Renal cortical epithelial cell (primary cell): ENCODE measurements around the gene LENG9. TPM values are rescaled to one million over a fixed set of nuclear protein-coding genes. Genes with fewer than 3 reads are reported as not detected.

Source experiments
- DNase-seq: peaks from one replicate; pipeline ENCODE4 v3.0.0-alpha.2; 2011; ENCODE audit warnings: low read depth
- total RNA-seq: library from RNA; depleted of rRNA; stranded (reverse); fragments of >200 nt; gene quantifications from 2 replicates; pipeline ENCODE4 v1.2.3, GENCODE V29; 2014

Gene LENG9
- total RNA-seq, 1 donor from 2014 or later = 7.7 TPM

DNA sequence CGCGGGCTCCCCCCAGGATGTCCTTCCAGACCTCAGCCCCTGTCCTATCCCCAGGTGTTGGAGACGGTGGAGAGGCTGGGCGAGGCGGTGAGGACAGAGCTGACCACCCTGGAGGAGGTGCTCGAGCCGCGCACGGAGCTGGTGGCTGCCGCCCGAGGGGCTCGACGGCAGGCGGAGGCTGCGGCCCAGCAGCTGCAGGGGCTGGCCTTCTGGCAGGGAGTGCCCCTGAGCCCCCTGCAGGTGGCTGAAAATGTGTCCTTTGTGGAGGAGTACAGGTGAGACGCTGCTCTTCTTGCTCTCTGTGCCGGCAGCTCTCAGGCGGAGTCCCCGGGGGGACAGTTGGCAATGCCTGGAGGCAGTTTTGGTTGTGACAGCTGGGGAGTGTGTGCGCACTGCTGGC, 41.4 kb downstream of the LENG9 start:
- no peak for DNase-seq

DNA sequence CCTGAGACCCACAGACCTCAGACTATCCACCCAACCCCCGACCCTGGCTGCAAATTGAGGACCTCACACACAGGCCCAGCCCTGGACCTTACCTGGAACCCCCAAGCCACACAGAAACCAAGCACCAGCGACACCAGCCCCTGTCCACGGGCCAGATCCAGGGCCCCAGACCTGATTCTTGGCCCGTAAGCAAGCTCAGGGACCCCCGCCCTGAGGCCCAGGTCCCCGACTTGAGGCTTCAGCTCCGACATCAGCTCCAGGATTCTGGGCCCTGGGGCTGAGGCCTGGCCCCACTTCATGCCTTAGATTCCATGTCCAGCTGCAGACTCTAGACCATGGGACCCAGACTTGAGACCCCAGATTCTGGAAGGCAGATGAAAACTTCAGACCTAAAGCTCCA, 42.1 kb downstream of the LENG9 start:
- no peak for DNase-seq

DNA sequence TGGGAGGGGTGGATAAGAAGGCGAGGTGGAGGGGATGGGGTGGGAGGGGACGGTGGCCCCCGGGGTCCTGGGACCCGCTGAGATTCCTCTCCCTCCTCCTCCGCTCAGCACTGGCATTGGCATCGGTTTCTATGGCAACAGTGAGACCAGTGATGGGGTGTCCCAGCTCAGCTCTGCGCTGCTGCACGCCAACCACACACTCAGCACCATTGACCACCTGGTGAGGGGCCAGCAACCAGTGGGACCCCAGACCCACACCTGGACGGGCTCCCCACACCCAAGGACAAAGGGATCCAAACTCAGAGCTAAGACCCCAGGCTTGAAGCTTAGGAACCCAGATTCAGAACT, 42.4 kb downstream of the LENG9 start:
- DNase-seq = no peak

DNA sequence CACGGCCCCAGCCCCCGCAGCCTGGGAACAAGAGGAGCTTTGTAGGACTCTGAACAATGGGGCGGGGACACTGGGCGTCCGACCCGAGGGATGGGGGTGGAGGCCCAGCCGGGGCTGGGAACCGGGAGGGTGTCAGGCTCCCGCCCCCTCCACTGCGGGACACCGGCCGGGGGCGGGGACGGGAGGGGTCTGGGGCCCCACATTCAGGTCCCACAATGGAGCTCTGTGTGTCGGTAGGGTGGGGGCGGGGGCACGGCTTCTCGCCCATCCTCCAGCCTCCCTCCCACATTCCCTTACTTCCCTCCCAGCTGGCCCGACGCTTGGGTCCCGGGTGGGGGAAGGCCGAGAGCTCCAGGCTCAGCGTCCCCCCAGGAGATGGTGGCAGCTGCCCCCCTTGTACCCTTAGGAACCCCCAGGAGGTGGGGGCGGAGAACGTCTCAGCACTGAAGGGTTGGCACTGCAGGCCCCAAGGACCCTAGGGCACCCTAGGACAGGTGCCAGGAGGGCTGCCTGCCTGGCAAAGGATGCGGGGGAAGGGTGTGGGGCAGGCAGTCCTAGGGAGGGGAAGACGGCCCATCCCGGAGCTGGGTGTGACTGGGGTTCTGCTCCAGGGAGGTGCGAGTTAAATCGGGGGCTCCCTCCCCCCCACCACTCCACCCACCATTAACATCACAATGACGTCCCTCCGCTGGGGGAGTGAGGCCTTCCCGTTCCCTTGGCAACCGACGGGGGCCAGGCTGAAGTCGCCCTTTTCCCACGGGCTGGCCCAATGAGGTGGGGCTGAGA, 43.0 kb downstream of the LENG9 start:
- no peak for DNase-seq

- DNase-seq = no peak
These were observed 43.6 kb downstream of the LENG9 start for GRCh38 chr19:54420068-54420382.

DNA sequence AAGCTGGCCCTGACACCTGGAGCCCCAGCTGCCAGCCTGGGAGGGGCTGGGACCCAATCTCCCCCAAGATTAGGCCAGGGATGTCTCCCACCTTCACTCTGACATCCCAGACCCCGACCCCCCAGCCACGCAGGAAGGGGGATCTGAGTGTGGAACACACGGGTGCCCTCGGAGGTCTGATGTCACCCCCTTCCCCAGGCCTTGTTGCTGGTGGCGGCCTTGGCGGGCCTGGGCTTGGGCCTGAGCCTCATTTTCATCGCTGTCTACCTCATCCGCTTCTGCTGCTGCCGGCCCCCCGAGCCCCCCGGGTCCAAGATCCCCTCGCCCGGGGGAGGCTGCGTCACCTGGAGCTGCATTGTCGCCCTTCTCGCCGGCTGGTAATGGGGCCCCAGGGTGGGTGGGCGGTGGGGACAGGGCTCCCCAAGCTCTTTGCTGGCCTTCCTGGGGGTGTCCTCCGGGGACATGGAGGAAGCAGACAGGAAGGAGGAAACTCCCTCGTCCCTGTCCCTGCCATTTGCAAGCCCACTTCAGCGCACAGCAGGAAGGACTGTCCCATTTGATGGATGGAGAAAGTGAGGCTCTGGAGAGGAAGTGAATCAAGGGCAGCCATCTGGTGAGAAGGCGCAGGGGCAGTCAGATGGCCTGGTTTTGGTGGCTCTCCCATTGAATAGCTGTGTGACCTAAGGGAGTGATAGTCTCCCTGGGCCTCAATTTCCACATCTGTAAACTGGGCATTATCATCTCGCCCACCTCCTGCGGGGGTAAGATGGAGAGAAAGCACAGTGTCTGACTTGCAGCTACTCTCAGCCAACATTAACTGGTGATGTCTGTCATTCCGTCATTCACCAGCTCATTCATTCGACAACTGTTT, 44.4 kb downstream of the LENG9 start:
- no peak for DNase-seq

GRCh38 chr19:54418030-54418929, 45.3 kb downstream of the LENG9 start:
- DNase-seq = no peak

- no peak for DNase-seq
These were observed 46.7 kb downstream of the LENG9 start for GRCh38 chr19:54416695-54417491.

- no peak for DNase-seq
These were observed 47.5 kb downstream of the LENG9 start for GRCh38 chr19:54415901-54416673.

DNA sequence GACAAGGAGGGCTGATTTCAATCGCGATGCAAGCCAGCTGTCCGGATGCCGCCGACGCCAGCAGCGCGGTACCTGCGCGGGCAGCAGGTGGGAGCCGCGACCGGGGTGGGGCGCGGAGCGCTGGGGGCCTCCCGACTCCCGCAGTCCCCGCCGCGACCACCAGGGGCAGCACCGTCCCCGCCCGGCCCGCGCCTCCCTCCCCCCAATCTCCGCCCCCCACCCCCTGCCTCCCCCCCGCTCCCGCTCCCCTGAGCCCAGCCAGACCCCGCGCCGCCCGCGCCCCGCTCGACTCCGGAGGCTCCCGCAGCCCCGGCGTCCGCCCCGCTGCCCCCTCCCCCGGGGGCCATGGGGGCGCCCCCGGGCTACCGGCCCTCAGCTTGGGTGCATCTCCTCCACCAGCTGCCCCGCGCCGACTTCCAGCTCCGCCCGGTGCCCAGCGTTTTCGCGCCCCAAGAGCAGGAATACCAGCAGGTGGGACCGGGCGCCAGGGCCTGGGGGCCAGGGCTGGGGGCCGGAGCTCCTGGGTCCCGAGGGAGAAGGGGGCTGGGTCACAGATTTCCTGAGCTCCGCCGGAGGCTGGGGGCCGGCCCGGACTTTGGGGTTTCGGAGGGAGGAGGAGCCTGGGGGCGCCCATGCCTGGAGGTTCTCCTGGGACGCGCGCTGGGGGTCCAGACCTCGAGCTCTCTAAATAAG, 48.2 kb downstream of the LENG9 start, which contains the start of gene TTYH1:
Gene TTYH1, plus strand, starts transcription at position 257 of the 693 bp plus-strand sequence. Its CDS starts 89 bp downstream, at position 346.
- DNase-seq = no peak

- DNase-seq = no peak
These were observed 49.4 kb downstream of the LENG9 start for GRCh38 chr19:54414156-54414555.

- no peak for DNase-seq
These were observed 50.7 kb downstream of the LENG9 start for GRCh38 chr19:54412877-54413276.

Other genes starting within 250 kb of the LENG9 start
- not detected in 2 replicates for gene LILRB3, start 240.8 kb downstream of the LENG9 start, total RNA-seq
- gene LILRA6, start 221.0 kb downstream of the LENG9 start, total RNA-seq = not detected in 2 replicates
- not detected in 2 replicates for gene LILRB5, start 206.5 kb downstream of the LENG9 start, total RNA-seq
- gene LILRB2, start 182.7 kb downstream of the LENG9 start, total RNA-seq = not detected in 2 replicates
- gene LILRA5, start 150.6 kb downstream of the LENG9 start, total RNA-seq = not detected in 2 replicates
- gene LILRA4, start 124.6 kb downstream of the LENG9 start, total RNA-seq = not detected in 2 replicates
- not detected in 2 replicates for gene LAIR1, start 98.8 kb downstream of the LENG9 start, total RNA-seq
- not detected in 2 replicates for gene TTYH1, start 48.3 kb downstream of the LENG9 start, total RNA-seq
- 26.7 and 52.5 TPM in 2 replicates for gene LENG8, start 14.6 kb downstream of the LENG9 start, total RNA-seq
- gene CDC42EP5, start 9.5 kb upstream of the LENG9 start, total RNA-seq = 4.7 and 26.7 TPM in 2 replicates
- not detected in 2 replicates for gene LAIR2, start 39.1 kb upstream of the LENG9 start, total RNA-seq
- not detected in 2 replicates for gene LILRA2, start 110.0 kb upstream of the LENG9 start, total RNA-seq
- gene LILRA1, start 129.9 kb upstream of the LENG9 start, total RNA-seq = not detected in 2 replicates
- gene LILRB1, start 166.7 kb upstream of the LENG9 start, total RNA-seq = not detected in 2 replicates
- gene LILRB4, start 199.2 kb upstream of the LENG9 start, total RNA-seq = not detected in 2 replicates